GM18870 (cell line): ENCODE results near the gene LAIR2.
A peak's percentile ranks its signal among the peaks of the same experiment; 100 is the strongest.
"Not testable (repeated sequence)": the region's sequence is repeated elsewhere in the genome, so short reads cannot be mapped to it uniquely, and the experiment has no call there.

ENCODE experiments used
- ATAC-seq: cut with Tn5 transposase; IDR thresholded peaks from one replicate; pipeline ENCODE4 v1.9.1; 2021; ENCODE audit warnings: moderate library complexity; ENCODE audit not compliant: unreplicated experiment

Gene LAIR2

DNA sequence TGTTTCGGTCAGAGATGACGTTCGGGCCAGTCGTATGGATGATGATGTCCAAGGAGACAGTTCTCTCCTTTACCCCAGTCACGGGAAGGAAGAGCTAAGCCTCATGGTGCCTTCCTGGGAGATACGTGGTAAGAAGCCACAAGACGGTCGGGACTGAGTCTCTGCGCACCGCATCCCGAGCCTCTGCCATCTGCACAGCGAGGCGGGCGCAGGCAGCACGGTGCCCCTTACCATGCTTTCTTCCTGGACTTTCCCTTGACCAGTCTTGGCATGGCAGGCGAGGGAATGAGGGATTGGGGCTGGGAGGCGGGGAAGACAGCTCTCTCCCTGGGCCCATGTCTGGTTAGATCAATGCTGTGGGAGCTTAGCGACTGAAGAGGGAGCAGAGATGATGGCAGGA is 10.1 kb upstream of the LAIR2 start:
- ATAC-seq: no peak

DNA sequence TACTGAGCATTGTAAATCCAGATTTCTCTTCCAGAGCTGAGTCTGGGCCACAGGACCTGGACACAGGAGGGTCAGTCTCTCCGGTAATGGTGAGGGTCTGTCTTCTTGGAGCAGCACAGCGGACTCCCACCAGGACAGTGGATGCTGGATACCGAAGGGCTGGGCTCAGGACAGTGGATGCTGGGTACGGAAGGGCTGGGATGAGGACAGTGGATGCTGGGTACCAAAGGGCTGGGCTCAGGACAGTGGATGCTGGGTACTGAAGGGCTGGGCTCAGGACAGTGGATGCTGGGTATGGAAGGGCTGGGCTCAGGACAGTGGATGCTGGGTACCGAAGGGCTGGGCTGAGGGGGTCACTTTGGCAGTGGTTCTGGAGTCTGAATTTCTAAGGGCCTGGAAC is 9.6 kb upstream of the LAIR2 start:
- ATAC-seq: not testable (repeated sequence)

DNA sequence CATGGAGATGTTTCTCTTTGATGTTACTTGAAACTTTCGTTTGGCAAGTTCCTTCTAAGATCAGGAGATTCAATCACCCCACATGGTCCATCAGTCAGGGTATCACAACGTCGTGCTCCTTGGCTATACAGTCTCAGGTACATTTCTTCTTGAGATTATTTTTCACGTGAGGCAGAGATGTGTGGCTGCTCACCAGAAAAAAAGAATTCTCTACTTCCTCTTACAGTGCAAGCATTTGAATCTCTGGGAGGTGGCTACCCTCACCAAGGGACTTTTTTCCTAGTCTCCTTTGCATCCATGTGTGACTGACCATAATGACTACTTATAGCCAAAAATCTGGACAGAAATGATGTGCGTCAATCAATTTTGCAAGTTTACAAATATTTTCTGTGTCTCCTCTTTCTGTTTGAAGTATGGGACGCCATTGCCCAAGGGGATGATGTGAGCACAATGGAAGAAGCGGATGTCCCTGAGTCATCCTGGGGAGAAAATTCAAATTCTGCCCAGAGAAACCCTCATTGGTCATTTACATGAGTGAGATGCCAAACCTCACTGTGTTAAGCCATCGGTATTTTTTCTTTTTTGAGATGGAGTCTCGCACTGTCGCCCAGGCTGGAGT is 8.6 kb upstream of the LAIR2 start:
- no peak for ATAC-seq

DNA sequence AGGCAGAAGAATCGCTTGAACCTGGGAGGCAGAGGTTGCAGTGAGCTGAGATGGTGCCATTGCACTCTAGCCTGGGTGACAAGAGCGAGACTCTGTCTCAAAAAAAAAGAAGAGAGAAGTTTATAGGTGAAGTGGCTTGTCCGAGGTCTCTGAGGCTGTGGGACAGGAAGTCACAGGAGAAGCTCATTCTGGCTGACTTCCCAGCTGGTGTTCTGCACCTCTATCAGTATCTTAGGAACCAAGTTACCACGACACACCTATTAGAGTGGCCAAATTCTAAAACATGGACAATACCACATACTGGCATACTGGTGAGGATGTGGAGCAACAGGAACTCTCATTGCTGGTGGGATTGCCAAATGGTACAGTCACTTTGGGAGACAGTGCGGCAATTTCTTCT is 7.3 kb upstream of the LAIR2 start:
- ATAC-seq: not testable (repeated sequence)

DNA sequence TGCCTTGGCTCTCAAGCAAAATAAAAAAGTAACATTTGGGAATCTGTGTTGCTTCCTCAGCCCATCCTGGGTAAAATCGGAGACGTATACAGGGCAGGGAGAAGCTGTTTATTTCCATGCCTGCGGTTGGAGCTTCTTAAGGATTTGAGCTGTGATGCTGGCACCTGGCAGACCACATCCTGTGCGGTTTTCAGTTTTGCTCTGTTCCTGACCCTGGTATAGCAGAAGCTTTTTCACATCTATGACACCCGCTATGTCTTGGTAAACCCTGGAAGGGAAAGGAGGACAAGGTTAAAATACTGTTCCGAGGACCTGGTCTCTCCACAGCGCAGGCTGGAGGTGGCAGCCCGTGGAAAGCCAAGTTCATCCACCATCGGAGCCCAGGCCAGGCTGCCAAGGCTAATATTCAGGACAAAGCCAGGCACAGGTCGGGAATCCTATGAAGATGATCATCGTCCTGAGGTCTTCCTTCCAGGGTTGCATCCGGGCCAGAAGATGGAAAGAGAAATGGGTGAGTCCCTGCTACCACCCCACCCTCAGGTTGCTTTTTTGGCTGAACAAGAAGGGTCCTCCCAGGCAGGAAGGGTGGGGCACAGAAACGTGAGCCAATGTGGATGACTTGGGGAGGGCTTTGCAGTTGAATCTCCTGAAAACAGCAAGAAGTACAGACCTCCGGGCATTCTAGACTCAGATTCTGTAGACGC is 4.7 kb upstream of the LAIR2 start:
- not testable (repeated sequence) for ATAC-seq

DNA sequence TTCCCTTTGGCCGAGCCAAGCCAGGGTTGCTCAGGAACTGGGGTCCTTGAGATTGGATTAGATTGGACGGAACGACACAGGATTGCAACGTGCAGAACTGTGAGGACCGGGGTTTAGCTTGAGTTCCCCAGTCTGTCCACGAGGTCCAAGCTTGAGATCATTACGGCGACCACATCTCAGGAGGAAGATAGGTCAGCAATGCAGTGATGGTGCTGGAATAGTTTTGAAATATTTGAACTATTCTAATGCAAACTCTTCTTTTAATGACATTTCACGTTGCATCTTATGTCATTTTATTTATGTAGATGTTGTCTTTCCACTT is 4.2 kb upstream of the LAIR2 start:
- not testable (repeated sequence) for ATAC-seq

DNA sequence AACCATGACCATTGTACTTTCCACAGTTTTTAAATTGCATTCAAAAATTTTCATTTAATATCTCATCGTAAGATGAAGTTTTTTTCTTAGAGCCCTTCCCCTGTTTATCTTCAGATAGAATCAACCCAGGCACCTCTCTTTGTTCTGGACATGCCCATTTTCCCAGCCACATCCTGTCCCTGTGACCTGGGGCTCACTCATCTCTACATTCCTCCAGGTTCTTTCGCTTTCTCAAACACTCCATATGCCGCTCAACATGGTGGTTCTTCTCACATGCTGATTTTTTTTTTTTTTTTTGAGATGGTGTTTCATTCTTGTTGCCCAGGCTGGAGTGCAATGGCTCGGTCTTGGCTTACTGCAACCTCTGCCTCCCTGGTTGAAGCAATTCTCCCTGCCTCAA is 2.9 kb downstream of the LAIR2 start:
- not testable (repeated sequence) for ATAC-seq

DNA sequence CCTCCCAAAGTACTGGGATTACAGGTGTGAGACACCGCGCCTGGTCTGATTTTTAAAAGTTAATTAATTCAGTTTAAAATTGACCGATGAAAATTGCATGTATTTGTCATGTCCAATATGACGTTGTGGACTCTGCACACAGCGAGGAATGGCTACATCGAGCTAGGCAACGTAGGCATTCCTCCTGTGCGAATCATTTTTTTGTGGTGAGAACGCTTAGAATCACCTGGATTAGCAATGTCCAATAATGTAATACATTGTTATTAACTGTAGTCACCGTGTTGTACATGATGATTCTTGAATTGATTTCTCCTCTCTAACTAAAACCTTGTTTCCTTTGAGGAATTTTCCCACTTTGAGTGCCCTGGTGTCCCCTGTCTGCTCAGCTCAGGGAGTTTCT is 3.4 kb downstream of the LAIR2 start:
- no peak for ATAC-seq

DNA sequence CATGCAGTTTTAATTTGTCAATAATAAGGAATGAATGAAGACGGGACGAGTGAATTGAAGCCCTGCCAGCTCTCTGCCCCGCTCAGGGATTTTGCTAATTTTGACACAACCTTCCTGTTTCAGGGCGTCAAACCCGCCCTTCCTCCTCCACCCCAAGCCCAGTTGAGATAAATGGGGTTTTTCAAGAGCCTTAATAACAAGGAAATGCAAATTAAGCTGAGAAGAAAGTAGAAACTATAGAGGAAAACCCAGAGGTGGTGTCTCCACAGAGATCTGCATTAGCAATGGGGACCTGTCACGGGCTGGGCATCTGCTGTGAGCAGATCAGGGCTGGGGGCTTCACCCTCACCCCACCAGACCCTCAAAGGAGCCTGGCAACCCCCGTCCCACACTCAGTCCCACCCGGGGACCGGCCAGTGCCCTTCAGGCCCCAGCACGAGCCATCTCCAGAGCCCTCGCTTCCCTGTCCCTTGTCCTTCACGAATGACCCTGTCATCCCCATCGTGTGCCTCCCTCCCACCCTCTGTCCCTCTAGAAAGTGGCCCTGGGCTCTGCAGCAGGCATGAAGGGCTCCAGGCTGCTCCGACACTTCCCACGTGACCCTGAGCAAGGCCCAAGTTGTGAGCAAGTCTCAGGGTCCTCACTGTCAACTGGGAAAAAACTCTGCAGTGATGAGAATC is 4.5 kb downstream of the LAIR2 start:
- not testable (repeated sequence) for ATAC-seq

DNA sequence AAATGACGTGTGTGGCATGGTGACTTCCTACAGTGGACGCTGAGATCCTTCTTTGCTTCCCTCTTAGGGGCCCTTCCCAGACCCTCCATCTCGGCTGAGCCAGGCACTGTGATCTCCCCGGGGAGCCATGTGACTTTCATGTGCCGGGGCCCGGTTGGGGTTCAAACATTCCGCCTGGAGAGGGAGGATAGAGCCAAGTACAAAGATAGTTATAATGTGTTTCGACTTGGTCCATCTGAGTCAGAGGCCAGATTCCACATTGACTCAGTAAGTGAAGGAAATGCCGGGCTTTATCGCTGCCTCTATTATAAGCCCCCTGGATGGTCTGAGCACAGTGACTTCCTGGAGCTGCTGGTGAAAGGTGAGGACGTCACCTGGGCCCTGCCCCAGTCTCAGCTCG is 5.2 kb downstream of the LAIR2 start:
- no peak for ATAC-seq

DNA sequence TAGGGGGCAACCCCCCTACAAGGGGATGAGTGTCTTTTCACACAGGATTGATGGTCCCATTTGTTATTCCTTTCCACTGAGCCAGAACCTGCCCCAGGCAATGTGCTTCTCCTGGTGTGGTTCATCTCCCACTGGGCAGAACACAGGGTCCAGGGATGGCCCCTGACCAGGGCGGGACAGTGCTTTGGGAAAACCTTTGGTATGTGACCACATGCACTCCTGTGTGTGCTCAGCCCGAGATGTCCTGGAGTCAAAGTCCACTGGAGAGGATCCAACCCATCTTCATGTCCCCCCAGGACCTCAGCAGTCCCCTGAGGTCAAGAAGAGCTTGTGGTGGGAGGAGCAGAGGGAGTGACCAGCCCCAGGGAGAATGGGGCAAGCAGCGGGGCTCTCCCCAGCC is 5.9 kb downstream of the LAIR2 start:
- ATAC-seq: not testable (repeated sequence)

DNA sequence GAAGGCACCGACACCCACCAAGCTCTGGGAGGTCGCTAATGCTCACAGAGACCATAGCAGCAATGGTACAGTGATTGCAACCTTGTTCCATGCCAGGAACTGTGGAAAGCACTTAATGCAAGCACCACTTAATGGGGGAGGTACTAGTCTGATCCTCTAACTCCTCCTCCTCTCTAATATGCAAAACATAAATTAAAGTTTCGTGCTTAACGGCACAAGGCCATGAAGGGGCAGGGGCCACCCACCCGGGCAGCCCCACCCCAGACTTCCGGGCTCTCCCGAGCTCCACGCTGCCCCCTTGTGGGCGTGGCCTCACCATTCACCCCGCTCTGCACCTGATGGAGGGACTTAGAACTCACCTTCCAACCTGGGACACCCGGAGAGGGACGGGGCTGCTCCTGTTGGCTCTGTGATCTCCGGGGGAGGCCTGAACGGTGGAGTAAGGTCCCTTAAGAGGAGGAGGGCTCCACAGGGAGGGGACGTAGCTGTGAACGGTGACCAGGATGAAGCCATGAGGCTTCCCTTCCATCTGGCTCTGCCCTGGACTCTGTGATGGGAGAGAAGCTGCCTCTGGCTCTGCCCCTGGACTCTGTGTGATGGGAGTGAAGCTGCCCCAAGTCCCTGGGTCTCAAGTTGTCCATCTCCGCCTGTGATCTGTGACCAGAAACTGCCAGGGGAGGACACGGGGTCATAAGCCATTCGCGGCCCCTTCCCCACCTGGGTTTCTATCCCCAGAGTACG is 6.7 kb downstream of the LAIR2 start:
- ATAC-seq: not testable (repeated sequence)

DNA sequence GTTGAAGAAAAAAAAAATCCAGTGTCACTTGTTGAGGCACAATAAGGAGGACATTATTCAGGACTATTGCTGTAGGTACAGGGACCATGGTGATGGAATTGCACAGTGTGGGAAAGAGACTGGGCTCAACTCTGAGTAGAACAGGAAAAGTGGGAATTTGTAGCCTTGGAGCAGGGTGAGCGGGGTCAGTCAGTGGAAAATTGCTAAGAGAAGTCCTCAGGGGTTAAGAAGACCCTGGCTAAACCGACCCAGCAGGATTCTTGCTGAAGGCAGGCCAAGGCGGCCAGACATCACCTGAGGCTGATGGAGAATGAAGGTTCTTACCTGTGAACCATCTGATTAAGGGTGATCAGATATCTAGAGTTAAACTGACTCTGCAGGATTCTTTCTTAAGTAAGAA is 12.5 kb downstream of the LAIR2 start:
- no peak for ATAC-seq

DNA sequence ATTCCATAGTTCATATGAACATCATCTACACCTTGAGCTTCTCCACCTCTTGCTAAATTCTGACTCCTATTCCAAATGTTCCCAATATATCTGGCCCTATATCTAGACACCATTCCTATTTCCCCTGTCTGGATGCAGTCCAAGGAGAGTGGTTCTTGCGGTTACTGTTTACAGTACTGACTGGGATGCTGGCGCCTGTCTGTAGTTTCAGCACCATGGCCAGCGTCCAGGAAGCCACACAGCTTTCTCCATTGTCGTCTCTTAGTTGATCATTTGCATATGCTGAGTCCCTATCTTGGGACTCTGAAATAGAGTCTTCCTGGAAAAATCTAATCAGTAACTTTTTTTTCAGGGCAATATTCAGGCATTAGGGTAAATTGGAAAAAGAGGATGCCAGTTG is 14.9 kb downstream of the LAIR2 start:
- no peak for ATAC-seq

DNA sequence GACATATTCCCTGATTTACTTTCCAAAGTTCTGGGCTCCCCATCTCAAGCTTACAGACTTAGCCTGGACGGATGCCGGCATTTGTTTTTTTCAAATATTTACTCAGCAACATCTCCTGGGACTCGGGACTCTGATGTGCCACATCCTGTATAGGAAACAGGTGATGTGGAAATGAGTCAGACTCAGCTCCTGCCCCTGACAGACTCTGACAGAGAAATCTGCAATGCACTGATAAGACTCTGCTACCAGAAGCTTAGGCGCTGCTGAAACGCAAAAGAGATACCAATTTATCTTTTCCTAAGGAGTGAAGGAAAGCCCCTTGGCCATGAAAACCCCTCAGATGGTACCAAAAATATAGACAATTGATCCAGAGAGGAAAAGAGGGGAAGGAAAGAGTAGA is 16.2 kb downstream of the LAIR2 start:
- ATAC-seq: peak; percentile 44

DNA sequence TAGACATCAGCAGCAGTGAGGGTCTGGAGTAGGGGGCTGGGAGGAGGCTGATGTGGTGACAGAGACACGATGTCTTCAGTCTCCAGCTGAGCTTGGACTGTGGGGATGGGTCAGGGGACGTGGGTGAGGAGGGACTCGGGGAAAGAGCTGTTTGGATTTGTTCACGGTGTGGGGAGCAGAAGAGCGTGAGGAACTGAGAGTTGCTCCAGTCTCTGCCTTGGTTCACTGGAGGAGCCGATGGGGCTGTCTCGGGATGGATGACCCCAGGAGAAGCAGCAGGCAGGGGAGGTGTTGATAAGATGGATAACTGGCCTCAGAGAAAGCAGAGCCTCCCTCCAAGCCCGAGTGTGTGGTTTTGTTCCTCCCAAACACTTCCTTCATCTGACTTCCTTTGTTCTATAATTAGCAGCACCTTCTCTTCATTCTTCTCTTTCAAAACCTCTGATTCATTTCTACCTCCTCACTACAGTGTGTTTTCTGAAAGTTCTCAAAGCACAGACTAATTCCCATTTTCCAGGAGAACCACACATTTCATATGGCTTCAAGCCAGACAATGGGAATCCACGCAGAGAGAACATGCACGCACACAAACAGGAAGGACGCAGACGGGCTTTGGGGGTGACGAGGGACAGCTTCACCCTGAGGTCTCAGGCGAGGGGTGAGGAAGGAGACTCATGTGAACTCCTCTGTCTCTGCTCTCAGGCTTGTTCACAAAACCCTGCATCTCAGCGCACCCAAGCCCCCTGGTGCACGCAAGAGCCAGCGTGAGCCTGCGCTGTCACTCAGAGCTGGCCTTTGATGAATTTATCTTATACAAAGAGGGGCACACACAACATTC is 18.6 kb downstream of the LAIR2 start:
- ATAC-seq: no peak

DNA sequence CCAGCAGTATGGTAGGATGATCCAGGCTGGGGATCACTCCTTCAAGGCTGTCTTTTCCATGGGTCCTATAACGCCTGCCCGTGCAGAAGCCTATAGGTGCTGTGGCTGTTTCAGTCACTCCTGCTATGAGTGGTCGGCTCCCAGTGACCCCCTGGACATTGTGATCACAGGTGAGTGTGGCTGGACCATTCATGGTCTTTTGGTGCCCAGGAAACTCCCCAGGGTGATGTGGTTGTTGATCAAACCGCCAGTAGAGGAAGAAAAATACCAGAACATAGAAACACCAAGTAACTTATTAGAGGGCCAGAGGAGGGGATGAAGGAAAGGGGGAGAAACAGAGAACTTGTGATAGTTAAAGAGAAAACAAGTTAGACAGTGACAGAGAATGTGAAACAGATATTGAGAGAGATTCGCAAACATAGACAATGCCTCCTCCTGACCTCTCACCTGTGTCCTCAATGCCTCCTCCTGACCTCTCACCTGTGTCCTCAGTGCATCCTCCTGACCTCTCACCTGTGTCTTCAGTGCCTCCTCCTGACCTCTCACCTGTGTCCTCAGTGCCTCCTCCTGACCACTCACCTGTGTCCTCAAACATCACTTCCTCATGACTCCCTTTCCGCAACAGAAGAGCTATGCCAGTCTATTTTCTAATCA is 19.4 kb downstream of the LAIR2 start:
- ATAC-seq: no peak

DNA sequence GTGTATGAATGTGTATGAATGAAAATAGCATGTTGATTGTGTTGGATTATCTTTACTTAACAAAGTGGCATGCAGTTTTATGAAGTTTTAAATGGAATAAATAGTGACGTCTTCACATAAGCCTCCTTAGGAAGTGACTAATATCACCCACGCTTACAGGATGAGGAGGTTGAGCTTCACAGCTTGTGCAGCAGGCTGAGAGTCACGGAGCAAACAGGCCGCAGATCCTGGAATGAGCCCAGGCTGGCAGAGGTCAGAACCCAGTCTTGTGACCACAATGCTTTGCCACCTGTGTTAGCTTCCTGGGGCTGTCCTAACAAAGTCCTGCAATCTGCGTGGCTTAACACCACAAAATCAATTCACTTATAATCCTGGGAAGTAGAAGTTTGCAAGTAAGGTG is 20.8 kb downstream of the LAIR2 start:
- no peak for ATAC-seq

DNA sequence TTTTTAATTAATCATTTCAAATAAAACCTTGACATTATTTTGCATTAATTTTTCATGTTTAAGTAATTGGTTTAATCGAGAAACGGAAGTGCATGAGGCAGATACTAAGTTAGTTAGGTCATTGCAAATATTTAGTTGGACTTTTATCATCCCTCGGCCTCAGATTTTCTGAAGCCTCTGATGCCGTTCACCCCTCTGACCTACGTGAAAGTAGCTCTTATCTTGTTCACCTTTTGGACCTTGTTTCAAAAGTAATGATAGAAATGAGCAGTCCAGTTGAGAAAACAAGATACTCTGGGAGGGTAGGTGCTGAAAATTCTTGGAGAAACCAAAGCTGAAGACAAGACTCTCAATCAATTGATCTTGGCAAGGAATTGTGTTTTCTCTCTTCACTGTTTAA is 23.0 kb downstream of the LAIR2 start:
- ATAC-seq: no peak

DNA sequence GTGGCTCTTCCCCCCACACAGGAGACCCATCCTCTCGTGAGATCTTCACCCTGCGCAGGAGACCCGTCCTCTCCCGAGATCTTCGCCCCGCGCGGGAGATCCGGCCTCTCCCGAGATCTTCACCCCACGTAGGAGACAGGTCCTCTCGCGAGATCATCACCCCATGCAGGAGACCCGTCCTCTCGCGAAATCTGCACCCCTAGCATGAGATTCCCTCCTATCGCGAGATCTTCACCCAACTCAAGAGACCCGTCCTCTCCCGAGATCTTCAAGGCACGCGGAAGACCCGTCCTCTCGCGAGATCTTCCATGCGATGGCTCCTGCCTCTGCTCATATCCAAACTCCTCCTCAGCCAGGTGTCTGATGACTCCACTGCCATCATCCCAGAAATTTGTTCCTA is 24.3 kb downstream of the LAIR2 start:
- no peak for ATAC-seq
